GM12878 (cell line): ENCODE results near the gene RPL7L1. TPM values are rescaled to one million over a fixed set of nuclear protein-coding genes. Genes with fewer than 3 reads are reported as not detected.

Experiments
- ATAC-seq: fragments of 200-7000 bp; cut with Tn5 transposase; 3 replicates; pipeline ENCODE4 v1.9.1; 2020; ENCODE audit warnings: mild to moderate bottlenecking, moderate library complexity
- BruUV-seq: library from RNA; stranded (reverse); fragments of 400-500 nt; replicated peaks from 2 replicates; lab custom pipeline; 2021; lab: Mats Ljungman, UMichigan
- CTCF ChIA-PET: fragments of 300-600 bp; sonication (Branson Sonifier 250); formaldehyde crosslinking; extraction: SDS; loops from one replicate; lab custom pipeline; 2021; ENCODE audit warnings: inconsistent platforms; lab: Yijun Ruan, JAX
- POLR2A ChIA-PET: fragments of 350-600 bp; formaldehyde crosslinking; extraction: SDS; loops from one replicate; lab custom pipeline; 2021; ENCODE audit warnings: inconsistent platforms; lab: Charles Lee
- RAD21 ChIA-PET: fragments of 300-600 bp; sonication (Branson Sonifier 250); formaldehyde crosslinking; loops from one replicate; lab custom pipeline; 2023; ENCODE audit warnings: antibody characterized with exemption; ENCODE audit not compliant: unreplicated experiment; lab: Charles Lee
- SMC1A ChIA-PET: fragments of 300-600 bp; sonication (Branson Sonifier 250); formaldehyde crosslinking; loops from one replicate; lab custom pipeline; 2023; ENCODE audit not compliant: unreplicated experiment, uncharacterized antibody; lab: Charles Lee
- DNase-seq: peaks from one replicate; pipeline ENCODE4 v3.0.0-alpha.2; 2011; ENCODE audit warnings: low read depth, low spot score
- FAIRE-seq: peaks from 3 replicates; lab custom pipeline; 2011; peaks lifted over from hg19 to GRCh38; lab: Jason Lieb, UNC
- H2AFZ ChIP-seq: 2 replicates; pipeline ENCODE4 v1.6.0; 2011; ENCODE audit warnings: low read depth, low read length, control low read depth; ENCODE audit not compliant: control insufficient read depth
- H3K27ac ChIP-seq: 2 replicates; pipeline ENCODE4 v1.5.1; 2011; ENCODE audit warnings: control low read depth; ENCODE audit not compliant: control insufficient read depth, insufficient read depth
- H3K27me3 ChIP-seq, 2 experiments: replicated peaks in 1 of 2; 2 replicates each; pipeline versions ENCODE4 v1.6.0 to v1.6.1; 2011; ENCODE audit warnings: low read length in 1 of 2; ENCODE audit not compliant: control insufficient read depth in 2 of 2, insufficient read depth in 2 of 2
- H3K36me3 ChIP-seq, 2 experiments: 2 replicates each; pipeline ENCODE4 v1.5.1; 2011; ENCODE audit warnings: low read length in 1 of 2; ENCODE audit not compliant: control insufficient read depth in 2 of 2, insufficient read depth in 2 of 2
- H3K4me1 ChIP-seq: 2 replicates; pipeline ENCODE4 v1.6.1; 2011; ENCODE audit warnings: mild to moderate bottlenecking, low read length, moderate library complexity, mixed read lengths; ENCODE audit not compliant: control insufficient read depth, insufficient read depth
- H3K4me2 ChIP-seq: 2 replicates; pipeline ENCODE4 v1.6.0; 2011; ENCODE audit warnings: control low read depth; ENCODE audit not compliant: control insufficient read depth, insufficient read depth
- H3K4me3 ChIP-seq: fragments of 200-600 bp; sonication (generic); 2 replicates; pipeline ENCODE4 v1.5.1; 2016
- H3K79me2 ChIP-seq: 2 replicates; pipeline ENCODE4 v1.6.0; 2011; ENCODE audit warnings: low read length; ENCODE audit not compliant: control insufficient read depth, insufficient read depth
- H3K9ac ChIP-seq: 2 replicates; pipeline ENCODE4 v1.8.0; 2011; ENCODE audit warnings: low read length, control low read depth, mixed read lengths; ENCODE audit not compliant: control insufficient read depth, insufficient read depth
- H3K9me3 ChIP-seq: replicated peaks from 3 replicates; pipeline ENCODE4 v1.5.1; 2011; ENCODE audit warnings: mild to moderate bottlenecking, low read length; ENCODE audit not compliant: control insufficient read depth, insufficient read depth
- H4K20me1 ChIP-seq: 2 replicates; pipeline ENCODE4 v1.6.0; 2011; ENCODE audit not compliant: control insufficient read depth, insufficient read depth
- ASH2L ChIP-seq: fragments of 300-600, 200-600 bp; sonication (generic); IDR thresholded peaks from 2 replicates; pipeline ENCODE4 v1.6.1; 2017; ENCODE audit warnings: low read depth, mild to moderate bottlenecking, borderline replicate concordance
- CEBPZ ChIP-seq: fragments of 150-350 bp; IDR thresholded peaks from 2 replicates; pipeline ENCODE4 v1.6.1; 2016; ENCODE audit warnings: low read depth, low read length
- FOS ChIP-seq: IDR thresholded peaks from 3 replicates; pipeline ENCODE4 v1.6.1; 2011; ENCODE audit warnings: borderline replicate concordance; ENCODE audit not compliant: insufficient read length; ENCODE audit errors: extremely low read depth
- IKZF2 ChIP-seq, 2 experiments: fragments of 450-650 bp; IDR thresholded peaks; 2 replicates each; pipeline ENCODE4 v1.6.1; 2017; ENCODE audit warnings: mild to moderate bottlenecking in 2 of 2, moderate library complexity in 2 of 2
- IRF3 ChIP-seq: fragments of 450-650 bp; IDR thresholded peaks from 2 replicates; pipeline ENCODE4 v1.6.1; 2014; ENCODE audit warnings: mild to moderate bottlenecking
- IRF4 ChIP-seq: IDR thresholded peaks from 2 replicates; pipeline ENCODE4 v1.6.1; 2011; ENCODE audit warnings: low read depth, low read length
- JUND ChIP-seq: IDR thresholded peaks from 2 replicates; pipeline ENCODE4 v1.6.1; 2012; ENCODE audit warnings: low read depth, mild to moderate bottlenecking, low read length, improper control_type of control experiment, moderate library complexity
- MLLT1 ChIP-seq: fragments of 450-650 bp; IDR thresholded peaks from 2 replicates; pipeline ENCODE4 v1.6.1; 2016; ENCODE audit warnings: mild to moderate bottlenecking
- NFYB ChIP-seq: IDR thresholded peaks from 2 replicates; pipeline ENCODE4 v1.6.1; 2011; ENCODE audit warnings: low read depth, mild to moderate bottlenecking, low read length, improper control_type of control experiment, moderate library complexity; ENCODE audit not compliant: insufficient read depth
- SMC3 ChIP-seq: IDR thresholded peaks from 2 replicates; pipeline ENCODE4 v1.6.1; 2011; ENCODE audit warnings: low read length, improper control_type of control experiment, borderline replicate concordance
- STAT3 ChIP-seq: IDR thresholded peaks from 2 replicates; pipeline ENCODE4 v1.6.1; 2011; ENCODE audit warnings: low read depth, low read length, improper control_type of control experiment
- TCF12 ChIP-seq: IDR thresholded peaks from 2 replicates; pipeline ENCODE4 v1.6.1; 2011; ENCODE audit warnings: low read depth, mild to moderate bottlenecking, low read length
- ZNF592 ChIP-seq: fragments of 450-650 bp; IDR thresholded peaks from 2 replicates; pipeline ENCODE4 v1.6.1; 2017; ENCODE audit warnings: mild to moderate bottlenecking, moderate library complexity
- WGBS: methylation state at CpG from one replicate; pipeline ENCODE4 v1.1.6; 2016; ENCODE audit warnings: low lambda C conversion rate; ENCODE audit not compliant: insufficient replicate concordance, insufficient coverage; ENCODE audit errors: missing lambda C conversion rate; 5-methylcytosine and 5-hydroxymethylcytosine counted together
- in situ Hi-C: fragments of 300-500 bp; cut with MboI; formaldehyde crosslinking; loops from 9 replicates; pipeline ENCODE4 v1.14.3; 2018; ENCODE audit warnings: mixed read lengths
- intact Hi-C: fragments of 100-400 bp; cut with micrococcal nuclease; formaldehyde crosslinking; loops from one replicate; pipeline ENCODE4 v1.14.2; 2022; ENCODE audit not compliant: unreplicated experiment
- polyA plus RNA-seq, 11 experiments: library from polyadenylated mRNA; depleted of rRNA in 4 of 11; unstranded in 6 of 11; stranded (reverse) in 5 of 11; fragments of >200 nt; fragmentation: Nextera tagmentation in 4 of 11; fragmentation: Illumina TruSeq in 1 of 11; extraction: Ambion mirVana in 4 of 11; extraction: Trizol in 1 of 11; gene quantifications; 1 replicate in 1 of 11; 2 replicates in 10 of 11; pipeline versions ENCODE4 v1.2.1 to v1.2.3, GENCODE V29; 2011 to 2016; ENCODE audit warnings: inconsistent platforms in 2 of 11, missing spikeins in 2 of 11, low read depth in 1 of 11
- total RNA-seq, 4 experiments: library from RNA; depleted of rRNA in 3 of 4; stranded (reverse); fragments of >200 nt in 3 of 4; fragmentation: Illumina TruSeq in 1 of 4; extraction: Trizol in 1 of 4; gene quantifications; 2 replicates each; pipeline versions ENCODE4 v1.2.1 to v1.2.3, GENCODE V29; 2013 to 2021

The RPL7L1 gene
- total and polyA plus RNA-seq, 10 of the 15 experiments (the other 5 are each of a cell fraction or from before 2014, with no cell fraction given) = 54.1 to 154 (median 104) TPM

GRCh38 chr6:42925248-42925857, 45.9 kb downstream of the RPL7L1 start:
- H3K9me3 ChIP-seq = no peaks in the 10 kb centered on the region
- no peak overlapping the region for H2AFZ ChIP-seq
- no peak overlapping the region for H3K4me2 ChIP-seq
- peaks cover 6% of the 10 kb centered on the region; the same call in 1 of the 2 replicates for H3K4me1 ChIP-seq
- no peak overlapping the region for H3K4me3 ChIP-seq
- TF ChIP-seq IRF3 (no peak), FOS (no peak), IKZF2 (IDR thresholded peaks at IDR 0.05) (no peak), IRF4 (no peak), TCF12 (no peak), MLLT1 (no peak), JUND (no peak), ASH2L (no peak), SMC3 (no peak), ZNF592 (no peak), CEBPZ (no peak), NFYB (no peak), STAT3 (no peak)
- TF ChIP-seq, all 136 proteins: peak for 0
- BruUV-seq = no TSS peak
- no peak for DNase-seq
- POLR2A ChIA-PET = no interaction called here
- Histone ChIP-seq H4K20me1 (no peaks in the 10 kb centered on the region), H3K27ac (no peak overlapping the region), H3K36me3 (no peaks in the 10 kb centered on the region), H3K9ac (no peak overlapping the region), H3K79me2 (peaks cover 2% of the 10 kb centered on the region), H3K27me3 (no peaks in the 10 kb centered on the region)
- RAD21 ChIA-PET = no interaction called here
- WGBS = 90% methylated on average over 15 of the region's 23 CpGs
- ATAC-seq = no peak
- FAIRE-seq = no peak
- CTCF ChIA-PET = interaction anchor here (0.6 to 0.9 kb wide), 2 partner anchors 11 to 224 kb away, joined by 3 read pairs; no protein-coding TSS in a partner anchor
- SMC1A ChIA-PET = no interaction called here
- in situ Hi-C loops (no loop called here), intact Hi-C loops (no loop called here)
